ENCODE data around the gene ZNF335.

The ZNF335 gene

DNA sequence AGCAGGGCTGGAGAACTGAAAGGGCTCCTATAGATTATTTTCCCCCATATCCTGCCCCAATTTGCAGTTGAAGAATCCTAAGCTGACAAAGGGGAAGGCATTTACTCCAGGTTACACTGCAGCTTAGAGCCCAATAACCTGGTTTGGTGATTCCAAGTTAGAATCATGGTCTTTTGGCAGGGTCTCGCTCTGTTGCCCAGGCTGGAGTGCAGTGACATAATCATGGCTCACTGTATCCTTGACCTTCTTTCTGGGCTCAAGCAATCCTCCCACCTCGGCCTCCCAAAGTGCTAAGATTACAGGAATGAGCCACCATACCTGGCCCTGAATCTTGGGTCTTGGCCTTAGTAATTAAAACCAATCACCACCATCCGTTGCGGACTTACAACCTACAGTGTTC is 35.7 kb upstream of the ZNF335 start:
- H3K4me3 ChIP-seq (replicated peaks; ENCODE audit: insufficient read depth, low read length): no peak overlapping the region
- H3K27me3 ChIP-seq (ENCODE audit: insufficient read depth, poor library complexity, severe bottlenecking): peaks cover 36% of the 10 kb centered on the region
- no peak for DNase-seq (ENCODE audit: low read depth in 1 of 2, low spot score in 1 of 2)
- no peak overlapping the region for H3K27ac ChIP-seq (replicated peaks)
- no peak for TF ChIP-seq POLR2AphosphoS5 (IDR thresholded peaks at IDR 0.05; ENCODE audit: low read depth)
- TF ChIP-seq, protein P1, sequence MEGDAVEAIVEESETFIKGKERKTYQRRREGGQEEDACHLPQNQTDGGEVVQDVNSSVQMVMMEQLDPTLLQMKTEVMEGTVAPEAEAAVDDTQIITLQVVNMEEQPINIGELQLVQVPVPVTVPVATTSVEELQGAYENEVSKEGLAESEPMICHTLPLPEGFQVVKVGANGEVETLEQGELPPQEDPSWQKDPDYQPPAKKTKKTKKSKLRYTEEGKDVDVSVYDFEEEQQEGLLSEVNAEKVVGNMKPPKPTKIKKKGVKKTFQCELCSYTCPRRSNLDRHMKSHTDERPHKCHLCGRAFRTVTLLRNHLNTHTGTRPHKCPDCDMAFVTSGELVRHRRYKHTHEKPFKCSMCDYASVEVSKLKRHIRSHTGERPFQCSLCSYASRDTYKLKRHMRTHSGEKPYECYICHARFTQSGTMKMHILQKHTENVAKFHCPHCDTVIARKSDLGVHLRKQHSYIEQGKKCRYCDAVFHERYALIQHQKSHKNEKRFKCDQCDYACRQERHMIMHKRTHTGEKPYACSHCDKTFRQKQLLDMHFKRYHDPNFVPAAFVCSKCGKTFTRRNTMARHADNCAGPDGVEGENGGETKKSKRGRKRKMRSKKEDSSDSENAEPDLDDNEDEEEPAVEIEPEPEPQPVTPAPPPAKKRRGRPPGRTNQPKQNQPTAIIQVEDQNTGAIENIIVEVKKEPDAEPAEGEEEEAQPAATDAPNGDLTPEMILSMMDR (IDR thresholded peaks at IDR 0.05; ENCODE audit: insufficient read depth, low read length): no peak
- TF ChIP-seq GABPA (IDR thresholded peaks at IDR 0.05; ENCODE audit: low read depth): no peak
- TF ChIP-seq, protein P2, sequence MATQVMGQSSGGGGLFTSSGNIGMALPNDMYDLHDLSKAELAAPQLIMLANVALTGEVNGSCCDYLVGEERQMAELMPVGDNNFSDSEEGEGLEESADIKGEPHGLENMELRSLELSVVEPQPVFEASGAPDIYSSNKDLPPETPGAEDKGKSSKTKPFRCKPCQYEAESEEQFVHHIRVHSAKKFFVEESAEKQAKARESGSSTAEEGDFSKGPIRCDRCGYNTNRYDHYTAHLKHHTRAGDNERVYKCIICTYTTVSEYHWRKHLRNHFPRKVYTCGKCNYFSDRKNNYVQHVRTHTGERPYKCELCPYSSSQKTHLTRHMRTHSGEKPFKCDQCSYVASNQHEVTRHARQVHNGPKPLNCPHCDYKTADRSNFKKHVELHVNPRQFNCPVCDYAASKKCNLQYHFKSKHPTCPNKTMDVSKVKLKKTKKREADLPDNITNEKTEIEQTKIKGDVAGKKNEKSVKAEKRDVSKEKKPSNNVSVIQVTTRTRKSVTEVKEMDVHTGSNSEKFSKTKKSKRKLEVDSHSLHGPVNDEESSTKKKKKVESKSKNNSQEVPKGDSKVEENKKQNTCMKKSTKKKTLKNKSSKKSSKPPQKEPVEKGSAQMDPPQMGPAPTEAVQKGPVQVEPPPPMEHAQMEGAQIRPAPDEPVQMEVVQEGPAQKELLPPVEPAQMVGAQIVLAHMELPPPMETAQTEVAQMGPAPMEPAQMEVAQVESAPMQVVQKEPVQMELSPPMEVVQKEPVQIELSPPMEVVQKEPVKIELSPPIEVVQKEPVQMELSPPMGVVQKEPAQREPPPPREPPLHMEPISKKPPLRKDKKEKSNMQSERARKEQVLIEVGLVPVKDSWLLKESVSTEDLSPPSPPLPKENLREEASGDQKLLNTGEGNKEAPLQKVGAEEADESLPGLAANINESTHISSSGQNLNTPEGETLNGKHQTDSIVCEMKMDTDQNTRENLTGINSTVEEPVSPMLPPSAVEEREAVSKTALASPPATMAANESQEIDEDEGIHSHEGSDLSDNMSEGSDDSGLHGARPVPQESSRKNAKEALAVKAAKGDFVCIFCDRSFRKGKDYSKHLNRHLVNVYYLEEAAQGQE (IDR thresholded peaks at IDR 0.05; ENCODE audit: insufficient replicate concordance, low read depth): no peak
- no peak for TF ChIP-seq SPI1 (IDR thresholded peaks at IDR 0.05; ENCODE audit: borderline replicate concordance, low read depth)

DNA sequence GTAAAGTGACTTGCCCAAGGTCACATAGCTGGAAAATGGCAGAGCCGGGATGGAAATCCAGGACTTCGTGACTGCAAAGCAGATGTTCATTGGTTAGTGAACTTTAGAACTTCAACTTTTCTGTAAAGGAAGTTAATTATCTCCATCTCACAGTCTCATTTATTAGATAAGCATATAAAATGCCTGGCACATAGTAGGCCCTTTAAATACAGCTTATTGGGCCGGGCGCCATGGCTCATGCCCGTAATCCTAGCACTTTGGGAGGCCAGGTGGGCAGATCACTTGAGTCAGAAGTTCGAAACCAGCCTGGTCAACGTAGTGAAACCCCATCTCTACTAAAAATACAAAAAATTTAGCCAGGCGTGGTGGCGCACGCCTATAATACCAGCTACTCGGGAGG is 35.0 kb upstream of the ZNF335 start:
- TF ChIP-seq, protein P2 (IDR thresholded peaks at IDR 0.05; ENCODE audit: insufficient replicate concordance, low read depth): no peak
- TF ChIP-seq SPI1 (IDR thresholded peaks at IDR 0.05; ENCODE audit: borderline replicate concordance, low read depth) (no peak), GABPA (IDR thresholded peaks at IDR 0.05; ENCODE audit: low read depth) (no peak), POLR2AphosphoS5 (IDR thresholded peaks at IDR 0.05; ENCODE audit: low read depth) (no peak)
- TF ChIP-seq, protein P1 (IDR thresholded peaks at IDR 0.05; ENCODE audit: insufficient read depth, low read length): no peak
- no peak overlapping the region for H3K4me3 ChIP-seq (replicated peaks; ENCODE audit: insufficient read depth, low read length)
- H3K27ac ChIP-seq (replicated peaks): no peak overlapping the region; the same call in 1 of the 2 replicates
- peaks cover 29% of the 10 kb centered on the region for H3K27me3 ChIP-seq (ENCODE audit: insufficient read depth, poor library complexity, severe bottlenecking)
- no peak for DNase-seq (ENCODE audit: low read depth in 1 of 2, low spot score in 1 of 2)

DNA sequence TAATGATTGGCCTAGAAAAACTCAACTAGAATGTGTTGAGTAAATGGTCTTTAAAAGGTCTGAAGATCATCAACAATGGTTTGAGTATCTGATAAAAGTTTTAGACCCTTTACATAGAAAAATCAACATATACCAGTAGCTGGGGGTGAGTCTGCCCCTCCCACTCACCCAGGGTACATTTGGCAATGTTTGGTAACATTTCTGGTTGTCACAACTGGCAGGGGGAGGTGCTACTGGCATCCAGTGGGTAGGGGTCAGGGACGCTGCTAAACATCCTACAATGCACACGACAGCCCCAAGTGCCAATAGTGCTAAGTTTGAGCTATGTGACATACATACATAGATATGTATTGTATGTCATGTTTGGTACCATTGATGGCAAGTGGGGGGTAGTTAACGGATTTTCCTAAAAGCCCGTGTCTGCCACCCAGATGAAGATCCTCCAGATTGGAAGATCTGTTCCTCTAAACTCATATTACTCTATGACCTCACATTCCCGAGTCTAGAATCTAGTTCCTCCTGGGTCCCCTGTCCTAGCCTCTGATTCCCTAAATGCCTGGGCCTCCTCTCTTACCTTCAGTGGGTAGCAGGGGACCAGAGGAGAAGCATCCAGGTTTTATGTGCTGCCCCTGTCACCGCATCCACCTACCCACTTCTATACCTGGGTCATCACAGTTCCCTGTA is 34.2 kb upstream of the ZNF335 start:
- Histone ChIP-seq H3K27me3 (ENCODE audit: insufficient read depth, poor library complexity, severe bottlenecking) (peaks cover 21% of the 10 kb centered on the region), H3K4me3 (replicated peaks; ENCODE audit: insufficient read depth, low read length) (no peak overlapping the region), H3K27ac (replicated peaks) (peak overlapping the region; percentile 68)
- peak in 1 of 2 experiments; percentile 74 for DNase-seq (ENCODE audit: low read depth in 1 of 2, low spot score in 1 of 2)
- TF ChIP-seq, protein P1 (IDR thresholded peaks at IDR 0.05; ENCODE audit: insufficient read depth, low read length): no peak
- TF ChIP-seq, protein P2 (IDR thresholded peaks at IDR 0.05; ENCODE audit: insufficient replicate concordance, low read depth): no peak
- TF ChIP-seq POLR2AphosphoS5 (IDR thresholded peaks at IDR 0.05; ENCODE audit: low read depth) (no peak), GABPA (IDR thresholded peaks at IDR 0.05; ENCODE audit: low read depth) (no peak), SPI1 (IDR thresholded peaks at IDR 0.05; ENCODE audit: borderline replicate concordance, low read depth) (no peak)
